Suprapubic skin (tissue), 4 donors: ENCODE measurements around the gene REPIN1.

ENCODE experiments used
- POLR2A ChIP-seq, 2 donors: fragments of 450-650 bp; IDR thresholded peaks; one replicate each; pipeline ENCODE4 v1.6.1; 2017; ENCODE audit warnings: antibody characterized with exemption in 2 of 2, mild to moderate bottlenecking in 2 of 2, moderate library complexity in 2 of 2
- POLR2AphosphoS5 ChIP-seq, 3 donors: sonication (generic); formaldehyde crosslinking; IDR thresholded peaks; one replicate each; pipeline ENCODE4 v1.6.1; 2017; ENCODE audit warnings: antibody characterized with exemption in 3 of 3
- TF ChIP-seq, protein P1 (sequence below), 2 donors: fragments of 200-600 bp in 1 of 2; fragments of 450-650 bp in 1 of 2; sonication (generic) in 1 of 2; IDR thresholded peaks; one replicate each; pipeline ENCODE4 v1.5.1; 2016 to 2019; ENCODE audit warnings: antibody characterized with exemption in 2 of 2, mild to moderate bottlenecking in 1 of 2, moderate library complexity in 1 of 2

DNA sequence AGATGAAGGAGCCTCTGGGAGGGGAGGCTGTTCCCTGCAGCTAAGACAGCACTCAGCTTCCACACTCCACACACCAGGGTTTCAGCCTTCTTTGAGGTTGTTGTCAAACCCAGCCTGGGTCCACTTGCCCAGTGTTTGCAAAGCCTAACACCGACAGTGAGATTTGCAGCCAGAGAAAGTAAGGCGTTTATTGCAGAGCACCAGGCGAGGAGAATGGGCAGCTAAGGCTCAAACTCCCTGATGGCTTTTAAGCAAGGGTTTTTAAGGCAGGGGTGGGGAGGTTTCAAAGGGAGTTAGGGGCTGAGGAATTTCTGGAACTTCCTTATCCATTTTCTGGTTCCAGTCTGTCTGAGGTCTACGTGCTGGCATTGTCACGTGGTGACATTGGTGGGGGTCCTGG, 5.8 kb downstream of the REPIN1 start:
- TF ChIP-seq, protein P1, sequence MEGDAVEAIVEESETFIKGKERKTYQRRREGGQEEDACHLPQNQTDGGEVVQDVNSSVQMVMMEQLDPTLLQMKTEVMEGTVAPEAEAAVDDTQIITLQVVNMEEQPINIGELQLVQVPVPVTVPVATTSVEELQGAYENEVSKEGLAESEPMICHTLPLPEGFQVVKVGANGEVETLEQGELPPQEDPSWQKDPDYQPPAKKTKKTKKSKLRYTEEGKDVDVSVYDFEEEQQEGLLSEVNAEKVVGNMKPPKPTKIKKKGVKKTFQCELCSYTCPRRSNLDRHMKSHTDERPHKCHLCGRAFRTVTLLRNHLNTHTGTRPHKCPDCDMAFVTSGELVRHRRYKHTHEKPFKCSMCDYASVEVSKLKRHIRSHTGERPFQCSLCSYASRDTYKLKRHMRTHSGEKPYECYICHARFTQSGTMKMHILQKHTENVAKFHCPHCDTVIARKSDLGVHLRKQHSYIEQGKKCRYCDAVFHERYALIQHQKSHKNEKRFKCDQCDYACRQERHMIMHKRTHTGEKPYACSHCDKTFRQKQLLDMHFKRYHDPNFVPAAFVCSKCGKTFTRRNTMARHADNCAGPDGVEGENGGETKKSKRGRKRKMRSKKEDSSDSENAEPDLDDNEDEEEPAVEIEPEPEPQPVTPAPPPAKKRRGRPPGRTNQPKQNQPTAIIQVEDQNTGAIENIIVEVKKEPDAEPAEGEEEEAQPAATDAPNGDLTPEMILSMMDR (IDR thresholded peaks at IDR 0.05) = no peak
- TF ChIP-seq POLR2A (IDR thresholded peaks at IDR 0.05) = no peak
- no peak for TF ChIP-seq POLR2AphosphoS5 (IDR thresholded peaks at IDR 0.05)
